Activated CD8-positive, alpha-beta T cell treated with anti-CD3 and anti-CD28 coated beads for 36 hours (primary cell): ENCODE results near the gene TGFBI. TPM values are rescaled to one million over a fixed set of nuclear protein-coding genes. Genes with fewer than 3 reads are reported as not detected.

ENCODE experiments used
- ATAC-seq: fragments of 200-7000 bp; cut with Tn5 transposase; one replicate; pipeline ENCODE4 v1.10.0; 2021; ENCODE audit warnings: mild to moderate bottlenecking, moderate library complexity
- CTCF ChIA-PET: fragments of 350-600 bp; sonication (Branson Sonifier 250); formaldehyde crosslinking; loops from one replicate; lab custom pipeline; 2021; ENCODE audit warnings: antibody characterized with exemption; lab: Charles Lee
- POLR2A ChIA-PET: fragments of 350-600 bp; sonication (Branson Sonifier 250); formaldehyde crosslinking; loops from one replicate; lab custom pipeline; 2021; ENCODE audit warnings: antibody characterized with exemption; lab: Charles Lee
- DNase-seq: peaks from one replicate; pipeline ENCODE4 v3.0.0-alpha.2; 2020
- H3K27ac Mint-ChIP-seq: one replicate; pipeline ENCODE4 v1.8.0; 2021; ENCODE audit warnings: mild to moderate bottlenecking, mixed read lengths
- H3K27me3 Mint-ChIP-seq: one replicate; pipeline ENCODE4 v1.8.0; 2021; ENCODE audit warnings: mixed read lengths
- H3K36me3 Mint-ChIP-seq: one replicate; pipeline ENCODE4 v1.8.0; 2021; ENCODE audit warnings: low read depth, mixed read lengths
- H3K4me1 Mint-ChIP-seq: one replicate; pipeline ENCODE4 v1.8.0; 2021; ENCODE audit warnings: low read depth, mixed read lengths
- H3K4me3 Mint-ChIP-seq: one replicate; pipeline ENCODE4 v1.8.0; 2021; ENCODE audit warnings: mild to moderate bottlenecking, moderate library complexity, mixed read lengths
- H3K9me3 Mint-ChIP-seq: one replicate; pipeline ENCODE4 v1.8.0; 2021; ENCODE audit warnings: mixed read lengths
- intact Hi-C: fragments of 100-400 bp; cut with micrococcal nuclease; formaldehyde crosslinking; loops from one replicate; pipeline ENCODE4 v1.10.0; 2022
- total RNA-seq, 2 experiments: library from RNA; stranded (reverse); gene quantifications; one replicate each; pipeline ENCODE4 v1.2.3, GENCODE V29; 2021
- TF ChIP-seq, protein P1 (sequence below): fragments of 200-600 bp; IDR thresholded peaks from one replicate; pipeline ENCODE4 v1.8.0; 2022; ENCODE audit warnings: antibody characterized with exemption, mild to moderate bottlenecking

The TGFBI gene
- total RNA-seq, 2 experiments from 2014 or later: not detected

DNA sequence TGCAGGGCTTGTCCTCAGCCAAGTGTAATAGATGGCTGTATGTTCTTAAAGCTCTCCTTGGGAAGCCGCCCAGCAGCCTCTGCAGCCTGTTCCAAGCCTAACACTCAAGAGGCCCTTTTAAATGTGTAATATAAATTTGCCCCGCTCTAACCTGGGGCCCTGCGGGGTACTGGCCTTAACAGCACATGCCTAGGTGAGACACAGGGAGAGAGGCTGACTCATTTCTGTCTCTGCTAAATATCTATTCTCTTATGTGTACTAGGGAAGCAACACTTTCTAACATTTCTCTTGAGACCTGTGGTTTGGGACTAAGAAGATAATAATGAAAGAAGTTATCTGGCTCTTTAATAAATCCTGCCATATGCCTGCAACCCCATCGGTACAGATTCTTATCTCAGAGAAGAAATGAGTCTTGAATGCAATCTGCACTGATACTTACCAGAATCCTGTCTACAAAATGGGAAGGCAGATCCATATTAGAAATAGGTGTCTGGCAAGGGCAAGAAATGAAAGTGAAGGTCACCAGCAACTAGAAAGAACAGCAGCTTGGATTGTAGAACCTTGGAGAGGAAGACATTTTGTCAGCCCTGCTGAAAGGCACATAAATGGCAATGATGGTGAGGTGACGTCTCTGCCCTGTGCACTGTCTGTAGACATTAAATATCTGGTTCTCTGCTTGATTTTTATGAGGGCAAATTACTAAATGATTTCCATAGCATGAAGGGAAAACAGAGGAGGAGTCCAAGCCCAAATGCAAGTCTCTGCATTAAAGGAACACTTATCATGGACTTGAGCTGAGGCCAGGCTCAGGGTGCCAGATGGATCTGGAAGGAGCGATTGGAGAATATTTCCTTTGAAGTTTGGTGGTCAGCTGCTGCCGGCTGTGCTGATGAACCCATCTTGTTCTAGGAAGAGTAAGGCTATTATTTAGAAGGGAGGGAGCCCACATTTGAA lies 14.5 kb upstream of the TGFBI start:
- H3K4me1 Mint-ChIP-seq: no peaks in the 10 kb centered on the region

DNA sequence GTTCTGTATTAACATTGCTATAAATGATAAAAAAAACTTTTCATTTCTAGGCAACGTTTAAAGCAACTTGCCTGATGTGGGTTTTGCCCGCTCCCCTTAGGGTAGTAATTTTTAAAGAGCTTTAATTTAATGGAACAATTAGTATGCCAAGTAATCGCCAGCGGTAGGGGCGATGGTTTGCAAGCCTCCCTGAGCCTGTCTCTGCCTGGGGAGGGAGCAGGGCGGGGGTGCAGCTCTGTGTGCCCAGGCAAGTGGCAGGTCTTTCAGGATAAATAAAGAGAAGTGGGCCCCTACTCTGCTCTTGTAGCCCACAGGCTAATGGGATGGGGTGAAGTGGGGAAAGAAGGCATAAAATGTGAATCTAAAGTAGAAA lies 13.8 kb upstream of the TGFBI start:
- Mint-ChIP-seq H3K36me3 (no peaks in the 10 kb centered on the region), H3K27ac (no peak overlapping the region), H3K9me3 (no peaks in the 10 kb centered on the region), H3K4me3 (no peak overlapping the region), H3K4me1 (no peaks in the 10 kb centered on the region), H3K27me3 (peaks cover 18% of the 10 kb centered on the region)
- intact Hi-C loops: no loop called here
- CTCF ChIA-PET: no interaction called here
- DNase-seq (no peak), ATAC-seq (no peak)
- POLR2A ChIA-PET: no interaction called here
- TF ChIP-seq, protein P1, sequence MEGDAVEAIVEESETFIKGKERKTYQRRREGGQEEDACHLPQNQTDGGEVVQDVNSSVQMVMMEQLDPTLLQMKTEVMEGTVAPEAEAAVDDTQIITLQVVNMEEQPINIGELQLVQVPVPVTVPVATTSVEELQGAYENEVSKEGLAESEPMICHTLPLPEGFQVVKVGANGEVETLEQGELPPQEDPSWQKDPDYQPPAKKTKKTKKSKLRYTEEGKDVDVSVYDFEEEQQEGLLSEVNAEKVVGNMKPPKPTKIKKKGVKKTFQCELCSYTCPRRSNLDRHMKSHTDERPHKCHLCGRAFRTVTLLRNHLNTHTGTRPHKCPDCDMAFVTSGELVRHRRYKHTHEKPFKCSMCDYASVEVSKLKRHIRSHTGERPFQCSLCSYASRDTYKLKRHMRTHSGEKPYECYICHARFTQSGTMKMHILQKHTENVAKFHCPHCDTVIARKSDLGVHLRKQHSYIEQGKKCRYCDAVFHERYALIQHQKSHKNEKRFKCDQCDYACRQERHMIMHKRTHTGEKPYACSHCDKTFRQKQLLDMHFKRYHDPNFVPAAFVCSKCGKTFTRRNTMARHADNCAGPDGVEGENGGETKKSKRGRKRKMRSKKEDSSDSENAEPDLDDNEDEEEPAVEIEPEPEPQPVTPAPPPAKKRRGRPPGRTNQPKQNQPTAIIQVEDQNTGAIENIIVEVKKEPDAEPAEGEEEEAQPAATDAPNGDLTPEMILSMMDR: no peak

More for the DNA sequence above, 14.5 kb upstream of the TGFBI start:
- TF ChIP-seq, protein P1: no peak
- Mint-ChIP-seq H3K9me3 (no peaks in the 10 kb centered on the region), H3K36me3 (no peaks in the 10 kb centered on the region), H3K27ac (no peak overlapping the region), H3K27me3 (peaks cover 17% of the 10 kb centered on the region), H3K4me3 (no peak overlapping the region)
- intact Hi-C loops: no loop called here
- ChIA-PET POLR2A (no interaction called here), CTCF (no interaction called here)
- DNase-seq (no peak), ATAC-seq (no peak)

DNA sequence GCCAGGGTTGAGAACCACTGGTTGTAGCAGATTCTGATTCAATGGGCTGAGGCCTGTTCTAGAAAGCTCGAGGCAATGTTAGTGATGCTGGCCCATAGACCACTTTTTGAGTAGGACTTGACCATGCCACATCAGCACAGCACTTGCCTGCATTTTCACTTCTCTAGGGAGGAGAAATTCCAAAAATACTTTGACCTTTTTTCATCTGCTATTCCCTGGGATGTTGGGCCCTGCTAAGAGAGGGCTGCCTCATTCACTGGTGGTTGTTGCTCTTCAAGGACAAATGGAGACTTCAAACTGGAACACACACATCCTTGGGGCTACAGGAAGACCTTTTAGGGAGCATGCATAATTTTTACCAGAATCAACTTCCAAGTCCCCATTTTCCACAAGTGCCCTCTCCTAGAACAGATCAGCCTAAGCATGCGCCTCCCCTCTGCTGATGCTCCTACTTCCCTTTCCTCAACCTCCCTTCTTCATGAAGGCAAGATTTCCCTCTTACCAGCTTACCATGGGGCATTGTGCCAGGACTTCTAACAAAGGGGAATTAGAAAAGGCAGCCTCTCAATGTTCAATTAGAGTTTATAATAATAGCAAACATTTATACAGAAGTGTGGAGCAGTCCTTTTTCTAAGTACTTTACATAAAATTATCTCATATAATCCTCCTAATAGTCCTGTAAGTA lies 12.7 kb upstream of the TGFBI start:
- POLR2A ChIA-PET: no interaction called here
- H3K36me3 Mint-ChIP-seq: no peaks in the 10 kb centered on the region
- CTCF ChIA-PET: no interaction called here
- intact Hi-C loops: no loop called here
- H3K27me3 Mint-ChIP-seq: peaks cover 17% of the 10 kb centered on the region
- H3K4me3 Mint-ChIP-seq: no peak overlapping the region
- TF ChIP-seq, protein P1: no peak
- no peak overlapping the region for H3K27ac Mint-ChIP-seq
- DNase-seq (no peak), ATAC-seq (no peak)
- H3K9me3 Mint-ChIP-seq: no peaks in the 10 kb centered on the region
- no peaks in the 10 kb centered on the region for H3K4me1 Mint-ChIP-seq

DNA sequence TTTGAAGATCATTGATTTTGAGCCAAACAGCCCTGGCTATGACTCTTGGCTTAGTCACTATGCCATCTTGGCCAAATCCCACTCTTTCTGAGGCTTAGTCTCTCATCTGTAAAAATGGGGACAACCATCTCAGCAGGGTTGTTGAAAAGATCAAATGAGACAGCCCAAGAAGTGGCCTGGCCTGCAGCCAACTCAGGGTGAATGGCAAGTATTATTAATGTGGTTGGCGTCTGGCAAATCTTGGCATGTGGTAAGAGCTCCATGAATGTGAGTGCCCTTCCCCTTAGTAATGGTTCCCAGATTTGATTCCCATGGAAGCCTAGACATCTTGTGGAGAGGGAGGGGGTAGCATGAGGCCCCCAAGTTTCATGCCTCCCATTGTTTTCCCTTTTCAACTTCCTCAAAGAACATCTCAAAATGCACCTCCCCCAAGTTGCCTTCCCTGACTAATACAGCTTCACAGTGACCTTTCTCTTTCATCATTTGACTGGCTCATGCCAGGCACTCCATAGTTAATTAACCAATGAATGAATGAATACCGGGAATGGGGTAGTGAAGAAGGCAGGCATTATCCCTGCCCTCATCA lies 11.8 kb upstream of the TGFBI start:
- Mint-ChIP-seq H3K4me1 (no peaks in the 10 kb centered on the region), H3K27me3 (peaks cover 14% of the 10 kb centered on the region), H3K36me3 (no peaks in the 10 kb centered on the region), H3K4me3 (no peak overlapping the region), H3K9me3 (no peaks in the 10 kb centered on the region), H3K27ac (no peak overlapping the region)
- DNase-seq (no peak), ATAC-seq (no peak)
- POLR2A ChIA-PET: no interaction called here
- CTCF ChIA-PET: no interaction called here
- TF ChIP-seq, protein P1: no peak
- intact Hi-C loops: no loop called here
